SJCRH30 (cell line): ENCODE results near the gene CHDH. TPM values are rescaled to one million over a fixed set of nuclear protein-coding genes. Genes with fewer than 3 reads are reported as not detected.

Experiments used
- DNase-seq, 2 experiments: peaks; one replicate each; pipeline ENCODE4 v3.0.0-alpha.2; 2015 to 2020
- H3K27ac ChIP-seq: fragments of 250-450 bp; sonication (Bioruptor Pico); 2 replicates; pipeline ENCODE4 v1.5.1; 2020; ENCODE audit warnings: mild to moderate bottlenecking, moderate library complexity
- H3K27me3 ChIP-seq: fragments of 250-450 bp; sonication (Bioruptor Pico); 2 replicates; pipeline ENCODE4 v1.5.1; 2020; ENCODE audit warnings: mild to moderate bottlenecking, moderate library complexity
- H3K36me3 ChIP-seq: fragments of 250-450 bp; sonication (Bioruptor Pico); 2 replicates; pipeline ENCODE4 v1.5.1; 2020; ENCODE audit warnings: mild to moderate bottlenecking, moderate library complexity
- H3K4me1 ChIP-seq: fragments of 250-450 bp; sonication (Bioruptor Pico); 2 replicates; pipeline ENCODE4 v1.5.1; 2020; ENCODE audit warnings: mild to moderate bottlenecking, moderate library complexity
- H3K4me3 ChIP-seq: fragments of 250-450 bp; sonication (Bioruptor Pico); 2 replicates; pipeline ENCODE4 v1.5.1; 2020; ENCODE audit warnings: mild to moderate bottlenecking, moderate library complexity
- H3K9me3 ChIP-seq: fragments of 250-450 bp; sonication (Bioruptor Pico); replicated peaks from 2 replicates; pipeline ENCODE4 v1.5.1; 2020; ENCODE audit warnings: mild to moderate bottlenecking, moderate library complexity
- total RNA-seq: library from RNA; depleted of rRNA; stranded (reverse); fragments of >200 nt; shearing (Covaris generic); gene quantifications from 2 replicates; pipeline ENCODE4 v1.2.3, GENCODE V29; 2014

The CHDH gene
- total RNA-seq, 1 experiment from 2014 or later, result 0.42 TPM

DNA sequence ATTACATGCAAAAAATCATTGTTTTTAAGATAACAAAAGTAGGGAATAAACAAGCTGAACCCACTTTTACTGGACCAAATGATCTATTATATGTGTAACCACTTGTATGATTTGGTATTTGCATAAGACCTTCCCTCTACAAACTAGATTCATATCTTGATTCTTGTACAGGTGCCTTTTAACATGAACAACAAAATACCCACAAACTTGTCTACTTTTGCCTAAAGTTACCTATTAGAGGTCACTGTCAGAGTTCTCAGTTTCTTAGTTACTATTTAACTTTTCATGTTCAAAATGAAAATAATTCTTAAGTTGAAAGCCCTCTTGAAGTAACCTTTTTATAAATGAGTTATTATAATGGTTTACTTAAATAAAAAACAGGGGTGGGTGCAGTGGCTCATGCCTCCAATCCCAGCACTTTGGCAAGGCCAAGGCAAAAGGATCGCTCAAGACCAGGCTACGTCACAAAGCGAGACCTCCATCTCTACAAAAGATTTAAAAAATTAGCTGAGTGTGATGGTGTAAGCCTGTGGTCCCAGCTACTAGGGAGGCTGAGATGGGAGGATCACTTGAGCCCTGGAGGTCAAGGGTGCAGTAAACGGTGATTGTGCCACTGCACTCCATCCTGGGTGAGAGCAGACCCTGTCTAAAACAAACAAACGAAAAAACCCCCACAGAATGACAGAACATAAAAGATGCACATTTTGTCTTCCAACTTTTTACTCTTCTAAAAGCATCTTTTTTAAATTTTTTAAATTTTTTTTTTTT, 19.7 kb upstream of the CHDH start:
- Histone ChIP-seq H3K27me3 (no peaks in the 10 kb centered on the region), H3K4me3 (no peak overlapping the region), H3K36me3 (peaks cover 16% of the 10 kb centered on the region), H3K4me1 (no peaks in the 10 kb centered on the region), H3K9me3 (no peaks in the 10 kb centered on the region), H3K27ac (no peak overlapping the region)
- DNase-seq, result no peak

DNA sequence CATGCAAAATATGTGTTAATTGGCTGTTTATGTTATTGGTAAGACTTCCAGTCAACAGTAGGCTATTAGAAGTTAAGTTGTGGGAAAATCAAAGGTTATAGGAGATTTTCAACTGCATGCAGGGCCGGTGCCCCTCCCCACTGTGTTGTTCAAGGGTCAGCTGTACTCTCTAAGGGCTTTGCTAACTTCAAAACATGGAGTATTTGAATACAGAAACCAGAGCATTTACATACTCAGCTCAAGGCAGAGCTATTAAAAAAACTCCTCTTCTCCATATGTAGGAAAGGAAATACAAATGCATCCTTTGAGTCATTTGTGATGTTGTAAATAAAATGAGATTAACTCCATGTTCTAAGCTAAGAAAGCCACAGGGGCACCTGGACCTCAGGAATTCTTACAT, 16.9 kb upstream of the CHDH start:
- H3K36me3 ChIP-seq, result peaks cover 16% of the 10 kb centered on the region
- DNase-seq, result no peak
- H3K9me3 ChIP-seq, result no peaks in the 10 kb centered on the region
- H3K4me1 ChIP-seq, result no peaks in the 10 kb centered on the region
- H3K4me3 ChIP-seq, result no peak overlapping the region
- H3K27me3 ChIP-seq, result no peaks in the 10 kb centered on the region
- H3K27ac ChIP-seq, result no peak overlapping the region

GRCh38 chr3:53862241-53862640, 16.0 kb upstream of the CHDH start:
- Histone ChIP-seq H3K4me3 (no peak overlapping the region), H3K9me3 (no peaks in the 10 kb centered on the region), H3K27me3 (no peaks in the 10 kb centered on the region), H3K27ac (no peak overlapping the region), H3K36me3 (peaks cover 11% of the 10 kb centered on the region), H3K4me1 (no peaks in the 10 kb centered on the region)
- DNase-seq, result no peak

GRCh38 chr3:53860196-53860595, 14.0 kb upstream of the CHDH start:
- H3K27ac ChIP-seq, result no peak overlapping the region
- H3K27me3 ChIP-seq, result no peaks in the 10 kb centered on the region
- H3K36me3 ChIP-seq, result 0 out of 2 replicates have a peak, but pooled peaks cover 1% of the 10 kb centered on the region
- no peak for DNase-seq
- no peaks in the 10 kb centered on the region for H3K9me3 ChIP-seq
- H3K4me3 ChIP-seq, result no peak overlapping the region
- H3K4me1 ChIP-seq, result no peaks in the 10 kb centered on the region

DNA sequence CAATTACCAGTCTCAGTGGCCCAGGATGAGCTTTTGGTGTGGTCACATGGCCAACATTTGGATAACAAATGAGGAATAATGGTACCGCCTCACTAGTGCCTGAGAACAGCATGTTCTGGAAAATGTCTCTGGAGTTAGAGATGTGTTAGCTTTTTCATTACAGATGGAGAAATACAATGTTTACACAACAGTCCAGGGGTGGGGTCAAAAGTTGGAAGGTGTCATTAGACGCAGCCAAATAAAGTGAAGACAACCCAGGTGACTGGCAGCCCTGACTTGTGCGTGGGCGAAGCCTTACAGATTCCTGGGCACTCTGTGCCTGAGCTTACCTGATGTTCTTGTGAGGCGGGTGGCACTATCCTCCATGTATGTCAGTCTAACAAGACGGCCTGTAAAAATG, 13.0 kb upstream of the CHDH start:
- no peaks in the 10 kb centered on the region for H3K4me1 ChIP-seq
- H3K27me3 ChIP-seq, result no peaks in the 10 kb centered on the region
- H3K4me3 ChIP-seq, result no peak overlapping the region
- H3K27ac ChIP-seq, result no peak overlapping the region
- no peaks in the 10 kb centered on the region for H3K36me3 ChIP-seq
- no peak for DNase-seq
- H3K9me3 ChIP-seq, result no peaks in the 10 kb centered on the region

GRCh38 chr3:53858096-53858741, 12.0 kb upstream of the CHDH start:
- Histone ChIP-seq H3K36me3 (no peaks in the 10 kb centered on the region), H3K4me3 (no peak overlapping the region), H3K4me1 (no peaks in the 10 kb centered on the region), H3K27ac (no peak overlapping the region), H3K9me3 (no peaks in the 10 kb centered on the region), H3K27me3 (no peaks in the 10 kb centered on the region)
- DNase-seq, result no peak

DNA sequence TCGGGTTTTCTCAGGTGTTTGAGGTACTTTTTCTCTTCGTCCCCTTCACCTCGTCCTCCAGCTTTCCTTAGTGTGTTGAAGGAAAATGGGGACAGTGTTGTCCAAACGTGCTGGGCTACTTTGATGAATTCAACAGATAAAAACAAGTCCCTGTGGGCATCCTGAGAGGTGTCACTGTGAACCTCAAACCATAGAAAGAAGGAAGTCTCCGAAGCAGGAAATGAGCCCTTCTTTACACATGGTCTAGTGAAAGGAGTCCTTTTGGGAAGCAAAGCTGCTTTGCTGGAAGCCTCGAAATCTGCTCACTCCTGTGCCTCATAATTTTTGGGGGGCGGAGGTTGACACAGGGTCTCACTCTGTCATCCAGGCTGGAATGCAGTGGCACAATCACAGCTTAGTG, 10.7 kb upstream of the CHDH start:
- Histone ChIP-seq H3K9me3 (no peaks in the 10 kb centered on the region), H3K4me1 (no peaks in the 10 kb centered on the region), H3K36me3 (no peaks in the 10 kb centered on the region), H3K27me3 (no peaks in the 10 kb centered on the region), H3K27ac (no peak overlapping the region), H3K4me3 (no peak overlapping the region)
- DNase-seq, result no peak

DNA sequence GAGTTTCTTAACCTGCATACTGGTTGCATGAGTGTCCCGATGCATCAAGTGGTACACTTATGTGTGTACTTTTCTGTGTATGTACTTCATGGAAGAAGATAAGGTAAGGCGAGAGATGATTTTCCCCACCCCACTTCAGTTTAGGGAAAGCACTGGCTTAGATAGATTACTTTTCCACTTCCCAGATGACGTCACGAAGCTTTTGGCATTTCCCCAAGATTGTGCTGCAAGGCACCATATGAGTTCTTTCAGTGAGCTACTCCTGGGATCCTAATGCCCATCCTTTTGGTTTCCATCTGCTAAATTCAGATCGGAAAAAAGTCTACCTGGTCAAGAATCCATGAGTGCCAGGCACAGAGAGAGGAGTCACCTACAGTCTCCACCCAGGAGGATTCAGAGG, 4.7 kb upstream of the CHDH start:
- H3K9me3 ChIP-seq, result no peaks in the 10 kb centered on the region
- peak in 1 of 2 experiments; percentile 36 for DNase-seq

GRCh38 chr3:53849916-53850315, 3.7 kb upstream of the CHDH start:
- H3K4me1 ChIP-seq, result no peaks in the 10 kb centered on the region
- no peaks in the 10 kb centered on the region for H3K27me3 ChIP-seq
- H3K4me3 ChIP-seq, result no peak overlapping the region
- H3K36me3 ChIP-seq, result no peaks in the 10 kb centered on the region
- no peaks in the 10 kb centered on the region for H3K9me3 ChIP-seq
- DNase-seq, result no peak
- no peak overlapping the region for H3K27ac ChIP-seq

More for the DNA sequence above, 4.7 kb upstream of the CHDH start:
- H3K27me3 ChIP-seq, result no peaks in the 10 kb centered on the region
- no peaks in the 10 kb centered on the region for H3K4me1 ChIP-seq
- no peak overlapping the region for H3K27ac ChIP-seq
- no peak overlapping the region for H3K4me3 ChIP-seq
- no peaks in the 10 kb centered on the region for H3K36me3 ChIP-seq

DNA sequence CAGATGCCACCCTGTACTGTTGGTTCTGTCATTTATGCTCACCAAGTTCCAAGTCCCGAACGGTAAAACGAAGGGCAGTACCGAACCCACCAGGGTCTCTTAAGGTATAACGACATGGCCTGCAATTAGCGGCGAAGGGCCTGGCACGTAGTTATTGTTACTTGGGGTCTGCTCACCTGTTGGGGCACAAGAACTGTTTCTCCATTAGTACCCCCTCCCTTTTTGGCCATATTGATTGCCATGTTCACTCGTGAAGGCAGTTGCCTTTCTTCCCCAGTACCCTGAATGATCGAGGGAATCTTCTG, 584 bp upstream of the CHDH start:
- Histone ChIP-seq H3K4me3 (no peak overlapping the region), H3K27me3 (no peaks in the 10 kb centered on the region)

GRCh38 chr3:53845881-53846133, 412 bp downstream of the CHDH start:
- Histone ChIP-seq H3K4me1 (no peaks in the 10 kb centered on the region), H3K27ac (no peak overlapping the region), H3K27me3 (no peaks in the 10 kb centered on the region), H3K4me3 (no peak overlapping the region), H3K9me3 (no peaks in the 10 kb centered on the region), H3K36me3 (no peaks in the 10 kb centered on the region)
- DNase-seq, result no peak

More for the DNA sequence above, 584 bp upstream of the CHDH start:
- Histone ChIP-seq H3K27ac (no peak overlapping the region), H3K36me3 (no peaks in the 10 kb centered on the region), H3K9me3 (no peaks in the 10 kb centered on the region), H3K4me1 (no peaks in the 10 kb centered on the region)
- no peak for DNase-seq

DNA sequence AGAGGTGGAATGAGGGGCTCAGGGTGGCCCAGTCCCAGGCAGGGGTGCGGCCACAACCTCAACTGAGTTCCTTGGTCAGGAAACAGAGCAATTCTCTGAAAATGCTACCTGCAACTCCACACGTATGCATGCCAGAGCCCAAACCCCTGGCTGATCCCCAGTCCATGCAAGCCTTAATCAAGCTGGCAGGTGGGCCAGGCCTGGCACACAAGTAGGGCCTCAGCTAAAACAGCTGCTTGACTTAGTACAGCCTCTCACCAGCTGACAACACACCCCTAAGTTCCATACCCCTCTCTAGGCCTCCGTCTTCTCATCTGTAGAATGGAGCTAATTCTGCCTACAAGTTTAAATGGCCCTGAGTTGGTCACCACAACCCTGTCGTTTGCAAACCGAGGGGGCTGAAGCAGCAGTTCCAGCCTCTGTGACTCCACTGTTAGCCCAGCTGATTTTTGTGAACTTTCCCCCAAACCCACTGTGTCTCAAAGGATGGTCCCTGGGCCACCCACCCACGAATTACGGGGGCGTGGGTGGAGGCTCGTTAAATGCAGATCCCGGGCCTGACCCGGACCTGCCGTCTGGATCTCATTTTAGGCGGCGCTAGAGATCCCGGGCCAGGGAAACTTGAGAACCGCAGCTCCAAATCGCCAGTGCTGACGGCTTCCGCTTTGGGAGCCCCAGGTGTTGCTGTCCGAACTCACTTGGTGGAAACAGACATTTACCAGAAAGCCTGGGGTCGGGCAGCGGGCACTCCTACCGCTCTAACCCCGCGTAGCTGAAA, 927 bp downstream of the CHDH start:
- no peak overlapping the region for H3K4me3 ChIP-seq
- H3K27me3 ChIP-seq, result no peaks in the 10 kb centered on the region
- H3K27ac ChIP-seq, result no peak overlapping the region
- H3K9me3 ChIP-seq, result no peaks in the 10 kb centered on the region
- no peaks in the 10 kb centered on the region for H3K4me1 ChIP-seq
- no peak for DNase-seq
- H3K36me3 ChIP-seq, result no peaks in the 10 kb centered on the region

GRCh38 chr3:53844262-53845102, 1.7 kb downstream of the CHDH start:
- H3K36me3 ChIP-seq, result no peaks in the 10 kb centered on the region
- no peaks in the 10 kb centered on the region for H3K9me3 ChIP-seq
- no peak for DNase-seq
- no peak overlapping the region for H3K27ac ChIP-seq
- H3K27me3 ChIP-seq, result no peaks in the 10 kb centered on the region
- H3K4me1 ChIP-seq, result no peaks in the 10 kb centered on the region
- H3K4me3 ChIP-seq, result no peak overlapping the region

DNA sequence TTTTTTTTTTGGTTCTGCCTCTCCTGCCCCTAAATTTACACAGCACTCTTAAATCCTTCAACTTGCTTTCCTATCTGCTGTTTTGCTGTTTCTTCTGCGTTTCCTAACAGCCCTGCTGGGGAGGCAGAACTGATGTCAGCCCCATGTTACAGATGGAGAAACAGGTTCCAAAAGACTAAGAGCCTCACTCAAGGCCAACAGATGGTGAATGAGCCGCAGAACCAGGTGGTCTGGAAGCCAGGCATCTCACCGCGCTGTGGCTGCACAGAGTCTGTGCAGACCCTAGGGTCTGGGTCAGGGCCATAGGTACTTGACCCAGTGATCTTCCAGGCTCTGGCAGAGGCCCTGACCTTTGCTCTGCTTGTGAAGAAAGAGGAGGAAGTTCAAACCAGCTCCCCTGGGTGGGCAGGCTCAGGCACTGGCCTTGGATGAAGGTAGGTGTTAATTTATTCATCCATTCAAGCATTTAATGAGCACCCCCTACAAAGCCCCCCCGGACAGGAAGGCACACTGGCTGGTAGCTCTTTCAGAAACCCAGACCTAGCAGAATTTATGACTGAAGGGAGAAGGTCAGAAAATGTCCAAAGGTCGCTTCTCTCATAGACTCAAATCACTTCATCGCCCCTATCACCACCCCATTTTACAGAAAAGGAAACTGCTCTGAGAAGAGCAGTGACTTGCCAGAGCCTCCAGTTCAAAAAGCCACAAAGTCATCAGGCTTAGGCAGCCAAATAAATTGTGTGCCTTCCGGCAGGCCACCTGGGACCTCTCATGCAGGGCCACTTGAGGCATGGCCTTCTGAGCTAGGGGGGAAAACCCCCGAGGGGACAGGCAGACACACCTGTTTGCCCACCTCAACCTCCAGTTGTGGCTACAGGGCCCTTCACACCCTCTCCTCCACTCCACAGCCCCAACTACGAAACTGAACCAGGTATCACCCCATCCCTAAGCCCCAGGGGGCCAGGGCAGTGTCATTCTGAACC, 2.7 kb downstream of the CHDH start:
- no peaks in the 10 kb centered on the region for H3K36me3 ChIP-seq
- H3K27ac ChIP-seq, result no peak overlapping the region
- no peaks in the 10 kb centered on the region for H3K27me3 ChIP-seq
- no peaks in the 10 kb centered on the region for H3K9me3 ChIP-seq
- no peaks in the 10 kb centered on the region for H3K4me1 ChIP-seq
- DNase-seq, result no peak
- no peak overlapping the region for H3K4me3 ChIP-seq
